ENCODE measurements around the gene MLLT1.

GRCh38 chr19:6218491-6219146 is 61.2 kb downstream of the MLLT1 start:
- TF ChIP-seq CTCF (IDR thresholded peaks at IDR 0.05; ENCODE audit: low read depth, low read length, poor library complexity, severe bottlenecking) (peak; percentile 89), EZH2phosphoT487 (IDR thresholded peaks at IDR 0.05; ENCODE audit: borderline replicate concordance, low read length) (no peak)
